Dedifferentiated amniotic fluid mesenchymal stem cell (primary cell): Measurements from ENCODE around the gene C17orf114.

Experiments
- DNase-seq: peaks from one replicate; pipeline ENCODE4 v3.0.0-alpha.2; 2016; ENCODE audit errors: extremely low spot score

The C17orf114 gene

GRCh38 chr17:4788159-4788806, 13.8 kb downstream of the C17orf114 start:
- no peak for DNase-seq

GRCh38 chr17:4786516-4786915, 15.6 kb downstream of the C17orf114 start:
- no peak for DNase-seq

GRCh38 chr17:4786106-4786511, 16.0 kb downstream of the C17orf114 start, which contains the start of gene VMO1:
TSS of gene VMO1 (minus strand) at chr17:4786364. CDS start at chr17:4786352, 12 bp downstream.
- DNase-seq: no peak

GRCh38 chr17:4785311-4786105, 16.6 kb downstream of the C17orf114 start:
- no peak for DNase-seq

GRCh38 chr17:4782652-4783051, 19.5 kb downstream of the C17orf114 start:
- DNase-seq: no peak

- DNase-seq: no peak
Observed at GRCh38 chr17:4780325-4780955, 21.7 kb downstream of the C17orf114 start.

- no peak for DNase-seq
Observed at GRCh38 chr17:4777969-4778760, 24.0 kb downstream of the C17orf114 start.

GRCh38 chr17:4772235-4772613, 29.9 kb downstream of the C17orf114 start:
- DNase-seq: no peak

GRCh38 chr17:4771519-4772234, 30.5 kb downstream of the C17orf114 start, which contains the start of gene TM4SF5:
TSS of gene TM4SF5 (plus strand) at chr17:4771886. CDS start at chr17:4771923, 37 bp downstream.
- DNase-seq: no peak

- DNase-seq: no peak
Observed at GRCh38 chr17:4769628-4770027, 32.5 kb downstream of the C17orf114 start.

GRCh38 chr17:4768298-4768697, 33.8 kb downstream of the C17orf114 start:
- DNase-seq: no peak

- DNase-seq: no peak
Observed at GRCh38 chr17:4766723-4767122, 35.4 kb downstream of the C17orf114 start.

- no peak for DNase-seq
Observed at GRCh38 chr17:4766201-4766600, 35.9 kb downstream of the C17orf114 start.

GRCh38 chr17:4764595-4764994, 37.5 kb downstream of the C17orf114 start:
- DNase-seq: no peak

GRCh38 chr17:4759776-4760236, 42.3 kb downstream of the C17orf114 start:
- no peak for DNase-seq

GRCh38 chr17:4753392-4753791, 48.7 kb downstream of the C17orf114 start:
- no peak for DNase-seq

- DNase-seq: no peak
Observed at GRCh38 chr17:4751932-4752331, 50.2 kb downstream of the C17orf114 start.
